ENCODE data around the gene PHACTR3. TPM values are rescaled to one million over a fixed set of nuclear protein-coding genes. Genes with fewer than 3 reads are reported as not detected.

Gene PHACTR3
- total RNA-seq, 1 experiment from 2014 or later = not detected

- Histone ChIP-seq H3K79me2 (ENCODE audit: insufficient read depth, low read length) (no peaks in the 10 kb centered on the region), H3K18ac (ENCODE audit: insufficient read length, low read depth, low read length) (no peak overlapping the region), H3K9ac (ENCODE audit: extremely low read depth, insufficient read length, low read length) (no peak overlapping the region), H3K14ac (ENCODE audit: insufficient read depth, low read length) (no peak overlapping the region), H3K56ac (ENCODE audit: insufficient read length, low read depth, low read length) (no peak overlapping the region), H4K8ac (replicated peaks; ENCODE audit: insufficient read length, low read depth, low read length) (no peak overlapping the region), H2AK5ac (ENCODE audit: insufficient read length, low read length) (no peak overlapping the region), H2BK12ac (ENCODE audit: insufficient read length, low read depth, low read length) (no peak overlapping the region), H4K91ac (ENCODE audit: insufficient read length, low read depth, low read length) (no peak overlapping the region), H3T11ph (ENCODE audit: low read length) (no peak overlapping the region), H3K79me1 (ENCODE audit: insufficient read depth, low read depth, low read length, poor library complexity, severe bottlenecking) (no peaks in the 10 kb centered on the region), H2BK5ac (ENCODE audit: insufficient read length, low read length) (no peak overlapping the region), H2BK15ac (ENCODE audit: low read depth, low read length) (no peak overlapping the region), H3K27ac (ENCODE audit: insufficient read length, low read depth, low read length) (no peak overlapping the region), H3K23me2 (ENCODE audit: insufficient read length, low read depth, low read length, poor library complexity, severe bottlenecking) (no peaks in the 10 kb centered on the region), H3K4me1 (ENCODE audit: insufficient read depth, low read length) (no peaks in the 10 kb centered on the region), H3K23ac (ENCODE audit: insufficient read length, low read depth, low read length) (no peak overlapping the region), H2AFZ (ENCODE audit: low read length) (no peak overlapping the region), H2BK20ac (ENCODE audit: low read depth, low read length, poor library complexity, severe bottlenecking) (no peak overlapping the region), H3K27me3 (ENCODE audit: insufficient read depth, low read length) (no peaks in the 10 kb centered on the region; the same call in 1 of the 2 replicates), H4K20me1 (ENCODE audit: control insufficient read depth, insufficient read depth, insufficient read length) (no peaks in the 10 kb centered on the region), H2BK120ac (ENCODE audit: low read depth, low read length, poor library complexity, severe bottlenecking) (no peak overlapping the region), H3K4ac (ENCODE audit: low read depth, low read length) (no peak overlapping the region), H4K5ac (ENCODE audit: insufficient read length, low read depth, low read length) (no peak overlapping the region), H3K9me3 (ENCODE audit: control insufficient read depth, low read depth, low read length) (no peaks in the 10 kb centered on the region), H3K4me2 (ENCODE audit: insufficient read depth, insufficient read length, low read length) (no peak overlapping the region)
- Mint-ChIP-seq H3K36me3 (ENCODE audit: insufficient read depth in 1 of 3, low read depth in 3 of 3) (no peaks in the 10 kb centered on the region), H3K4me3 (no peak overlapping the region), H3K27ac (no peak overlapping the region), H3K9me3 (peaks cover 0 to 54% of the 10 kb centered on the region in 2 experiments; a peak in 3 of 5 replicates), H3K27me3 (ENCODE audit: low read depth) (peaks cover 36% of the 10 kb centered on the region), H3K4me1 (no peaks in the 10 kb centered on the region)
- no CpG with 5 or more reads among the region's 6 CpGs for WGBS (ENCODE audit: extremely low coverage, insufficient read length, low lambda C conversion rate)
- DNase-seq = no peak
- no peak for TF ChIP-seq CTCF (conservative IDR thresholded peaks at IDR 0.05)
Measured at GRCh38 chr20:59772373-59772705, 168.0 kb downstream of the PHACTR3 start.

All from H9 (cell line).